ENCODE data around the gene BRAF.
"Not testable (repeated sequence)": the region's sequence is repeated elsewhere in the genome, so short reads cannot be mapped to it uniquely, and the experiment has no call there.

The BRAF gene

DNA sequence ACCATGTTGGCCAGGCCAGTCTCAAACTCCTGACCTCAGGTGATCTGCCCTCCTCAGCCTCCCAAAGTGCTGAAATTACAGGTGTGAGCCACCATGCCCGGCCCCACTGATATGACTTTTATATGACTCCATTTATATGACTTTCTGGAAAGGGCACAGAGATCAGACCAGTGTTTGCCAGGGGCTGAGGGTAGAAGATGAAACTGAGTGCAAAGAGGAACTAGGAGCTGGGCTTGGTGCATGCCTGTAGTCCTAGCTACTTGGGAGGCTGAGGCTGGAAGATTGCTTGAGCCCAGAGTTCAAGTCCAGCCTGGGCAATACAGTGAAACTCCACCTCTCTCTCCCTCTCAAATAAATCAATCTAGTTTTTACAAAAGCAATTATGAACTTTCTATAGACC lies 7.5 kb downstream of the BRAF start:
- Histone ChIP-seq H3K27me3 (ENCODE audit: low read length) (no peaks in the 10 kb centered on the region), H3K4me2 (ENCODE audit: low read depth, low read length, poor library complexity, severe bottlenecking) (no peak overlapping the region), H3K79me2 (ENCODE audit: insufficient read depth, low read length) (peaks cover 85% of the 10 kb centered on the region), H3K9ac (ENCODE audit: low read length) (no peak overlapping the region), H2AFZ (ENCODE audit: low read depth, low read length, severe bottlenecking) (no peak overlapping the region), H4K20me1 (ENCODE audit: low read depth, low read length) (0 out of 2 replicates have a peak, but pooled peaks cover 8% of the 10 kb centered on the region), H3F3A (ENCODE audit: insufficient read depth) (no peaks in the 10 kb centered on the region; the same call in 1 of the 2 replicates), H3K27ac (ENCODE audit: low read depth, low read length) (no peak overlapping the region), H3K9me2 (replicated peaks; ENCODE audit: insufficient read depth, low read length) (no peaks in the 10 kb centered on the region), H3K9me3 (ENCODE audit: insufficient read depth, low read length) (no peaks in the 10 kb centered on the region), H3K4me3 (ENCODE audit: insufficient read depth, low read length, poor library complexity, severe bottlenecking) (no peak overlapping the region), H3K36me3 (ENCODE audit: low read length) (no peaks in the 10 kb centered on the region; the same call in 1 of the 2 replicates)
- TF ChIP-seq, protein P1, sequence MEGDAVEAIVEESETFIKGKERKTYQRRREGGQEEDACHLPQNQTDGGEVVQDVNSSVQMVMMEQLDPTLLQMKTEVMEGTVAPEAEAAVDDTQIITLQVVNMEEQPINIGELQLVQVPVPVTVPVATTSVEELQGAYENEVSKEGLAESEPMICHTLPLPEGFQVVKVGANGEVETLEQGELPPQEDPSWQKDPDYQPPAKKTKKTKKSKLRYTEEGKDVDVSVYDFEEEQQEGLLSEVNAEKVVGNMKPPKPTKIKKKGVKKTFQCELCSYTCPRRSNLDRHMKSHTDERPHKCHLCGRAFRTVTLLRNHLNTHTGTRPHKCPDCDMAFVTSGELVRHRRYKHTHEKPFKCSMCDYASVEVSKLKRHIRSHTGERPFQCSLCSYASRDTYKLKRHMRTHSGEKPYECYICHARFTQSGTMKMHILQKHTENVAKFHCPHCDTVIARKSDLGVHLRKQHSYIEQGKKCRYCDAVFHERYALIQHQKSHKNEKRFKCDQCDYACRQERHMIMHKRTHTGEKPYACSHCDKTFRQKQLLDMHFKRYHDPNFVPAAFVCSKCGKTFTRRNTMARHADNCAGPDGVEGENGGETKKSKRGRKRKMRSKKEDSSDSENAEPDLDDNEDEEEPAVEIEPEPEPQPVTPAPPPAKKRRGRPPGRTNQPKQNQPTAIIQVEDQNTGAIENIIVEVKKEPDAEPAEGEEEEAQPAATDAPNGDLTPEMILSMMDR (IDR thresholded peaks at IDR 0.05; ENCODE audit: insufficient read depth, low read length, poor library complexity, severe bottlenecking), result no peak
- no peak for TF ChIP-seq EZH2phosphoT487 (conservative IDR thresholded peaks at IDR 0.05; ENCODE audit: low read length)

DNA sequence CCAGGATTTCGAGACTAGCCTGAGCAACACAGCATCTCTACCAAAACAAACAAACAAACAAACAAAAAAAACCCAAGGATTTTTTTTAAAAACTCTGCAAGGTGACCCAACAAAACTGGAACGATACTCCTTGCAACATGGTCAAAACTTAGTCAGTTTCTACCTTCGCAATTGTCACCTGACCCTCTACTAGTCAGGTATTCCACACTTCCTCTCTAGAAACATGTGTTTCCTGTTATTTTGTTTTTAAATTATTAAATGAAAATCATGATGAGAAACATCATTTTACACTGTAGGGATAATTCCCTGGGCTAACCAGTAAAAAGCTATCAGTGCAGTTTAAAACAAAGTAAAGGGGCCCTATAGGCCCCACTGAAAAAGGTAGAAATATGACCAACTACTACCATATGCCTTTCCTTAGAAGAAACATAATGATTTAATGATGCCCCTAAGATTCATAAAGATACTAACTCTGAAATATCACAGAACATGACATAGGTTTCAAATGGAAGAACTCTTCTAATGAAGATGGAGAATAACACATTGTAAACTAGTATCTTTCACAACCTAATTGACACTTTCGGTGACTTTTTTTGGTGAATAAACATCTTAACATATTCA lies 8.7 kb downstream of the BRAF start:
- peaks cover 81% of the 10 kb centered on the region for H3K79me2 ChIP-seq (ENCODE audit: insufficient read depth, low read length)
- no peak overlapping the region for H3K4me2 ChIP-seq (ENCODE audit: low read depth, low read length, poor library complexity, severe bottlenecking)
- H3K9me3 ChIP-seq (ENCODE audit: insufficient read depth, low read length), result no peaks in the 10 kb centered on the region
- no peaks in the 10 kb centered on the region for H3K27me3 ChIP-seq (ENCODE audit: low read length)
- no peaks in the 10 kb centered on the region for H3K9me2 ChIP-seq (replicated peaks; ENCODE audit: insufficient read depth, low read length)
- no peaks in the 10 kb centered on the region for H3F3A ChIP-seq (ENCODE audit: insufficient read depth)
- TF ChIP-seq, protein P1 (IDR thresholded peaks at IDR 0.05; ENCODE audit: insufficient read depth, low read length, poor library complexity, severe bottlenecking), result no peak
- TF ChIP-seq EZH2phosphoT487 (conservative IDR thresholded peaks at IDR 0.05; ENCODE audit: low read length), result no peak
- H3K36me3 ChIP-seq (ENCODE audit: low read length), result no peaks in the 10 kb centered on the region; the same call in 1 of the 2 replicates
- H3K4me3 ChIP-seq (ENCODE audit: insufficient read depth, low read length, poor library complexity, severe bottlenecking), result no peak overlapping the region
- no peak overlapping the region for H3K27ac ChIP-seq (ENCODE audit: low read depth, low read length)
- H3K9ac ChIP-seq (ENCODE audit: low read length), result no peak overlapping the region
- no peak overlapping the region for H2AFZ ChIP-seq (ENCODE audit: low read depth, low read length, severe bottlenecking)
- peaks cover 5% of the 10 kb centered on the region; the same call in 1 of the 2 replicates for H4K20me1 ChIP-seq (ENCODE audit: low read depth, low read length)

DNA sequence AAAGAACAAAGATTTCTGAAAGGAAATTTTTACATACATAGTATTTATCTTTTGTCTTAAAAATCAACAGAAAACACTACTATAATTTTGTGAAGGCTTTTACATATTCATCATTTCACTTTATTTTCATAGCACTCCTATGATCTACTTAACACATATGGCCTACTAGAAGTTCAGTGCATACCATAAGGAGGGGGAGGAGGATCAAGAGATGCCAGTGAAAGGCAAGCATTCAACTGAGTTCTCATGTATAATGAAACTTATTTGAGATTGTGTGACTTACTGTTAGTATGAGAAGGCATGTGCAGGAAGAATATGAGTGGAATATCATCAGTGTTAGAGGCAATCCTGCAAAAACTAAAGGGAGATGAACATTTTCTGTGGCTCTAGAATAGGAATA lies 10.6 kb downstream of the BRAF start:
- H3K4me3 ChIP-seq (ENCODE audit: insufficient read depth, low read length, poor library complexity, severe bottlenecking), result no peak overlapping the region
- no peak overlapping the region for H3K27ac ChIP-seq (ENCODE audit: low read depth, low read length)
- no peak overlapping the region for H2AFZ ChIP-seq (ENCODE audit: low read depth, low read length, severe bottlenecking)
- no peak overlapping the region for H3K9ac ChIP-seq (ENCODE audit: low read length)
- H3K36me3 ChIP-seq (ENCODE audit: low read length), result no peaks in the 10 kb centered on the region; the same call in 1 of the 2 replicates
- peaks cover 12% of the 10 kb centered on the region; the same call in 1 of the 2 replicates for H4K20me1 ChIP-seq (ENCODE audit: low read depth, low read length)
- H3K4me2 ChIP-seq (ENCODE audit: low read depth, low read length, poor library complexity, severe bottlenecking), result no peak overlapping the region
- TF ChIP-seq, protein P1 (IDR thresholded peaks at IDR 0.05; ENCODE audit: insufficient read depth, low read length, poor library complexity, severe bottlenecking), result no peak
- no peak for TF ChIP-seq EZH2phosphoT487 (conservative IDR thresholded peaks at IDR 0.05; ENCODE audit: low read length)
- no peaks in the 10 kb centered on the region for H3K9me2 ChIP-seq (replicated peaks; ENCODE audit: insufficient read depth, low read length)
- no peaks in the 10 kb centered on the region for H3F3A ChIP-seq (ENCODE audit: insufficient read depth)
- no peaks in the 10 kb centered on the region for H3K27me3 ChIP-seq (ENCODE audit: low read length)
- peaks cover 77% of the 10 kb centered on the region for H3K79me2 ChIP-seq (ENCODE audit: insufficient read depth, low read length)
- no peaks in the 10 kb centered on the region for H3K9me3 ChIP-seq (ENCODE audit: insufficient read depth, low read length)

DNA sequence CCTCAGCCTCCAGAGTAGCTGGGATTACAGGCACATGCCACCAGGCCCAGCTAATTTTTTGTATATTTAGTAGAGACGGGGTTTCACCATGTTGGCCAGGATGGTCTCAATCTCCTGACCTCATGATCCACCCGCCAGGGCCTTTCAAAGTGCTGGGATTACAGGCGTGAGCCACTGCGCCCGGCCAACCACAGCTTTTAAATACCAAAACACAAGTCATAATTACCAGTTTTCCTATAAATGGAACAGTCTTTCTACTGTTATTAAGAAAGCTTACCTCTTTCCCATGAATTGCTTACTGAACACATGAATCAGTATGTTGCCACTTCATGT lies 11.2 kb downstream of the BRAF start:
- not testable (repeated sequence) for H3K4me2 ChIP-seq (ENCODE audit: low read depth, low read length, poor library complexity, severe bottlenecking); H3K27me3 ChIP-seq (ENCODE audit: low read length); H3K9me2 ChIP-seq (replicated peaks; ENCODE audit: insufficient read depth, low read length); H3K4me3 ChIP-seq (ENCODE audit: insufficient read depth, low read length, poor library complexity, severe bottlenecking); H3K27ac ChIP-seq (ENCODE audit: low read depth, low read length); H3K9me3 ChIP-seq (ENCODE audit: insufficient read depth, low read length); H3F3A ChIP-seq (ENCODE audit: insufficient read depth); H3K36me3 ChIP-seq (ENCODE audit: low read length); H2AFZ ChIP-seq (ENCODE audit: low read depth, low read length, severe bottlenecking); H3K9ac ChIP-seq (ENCODE audit: low read length)
- Histone ChIP-seq H3K79me2 (ENCODE audit: insufficient read depth, low read length) (peaks cover 79% of the 10 kb centered on the region), H4K20me1 (ENCODE audit: low read depth, low read length) (peaks cover 12% of the 10 kb centered on the region; the same call in 1 of the 2 replicates)

Data from SU-DHL-6 (cell line).